ENCODE results near the gene GBP6. TPM values are rescaled to one million over a fixed set of nuclear protein-coding genes. Genes with fewer than 3 reads are reported as not detected.
"Not testable (repeated sequence)": the region's sequence is repeated elsewhere in the genome, so short reads cannot be mapped to it uniquely, and the experiment has no call there.

The GBP6 gene
- polyA plus RNA-seq, 3 donors, result 0.01 to 0.59 (median 0.22) TPM

GRCh38 chr1:89364954-89365550 lies 1.2 kb downstream of the GBP6 start:
- no peak overlapping the region for H3K27ac ChIP-seq (ENCODE audit: low read depth, low read length)
- WGBS, 3 donors, result 81 to 87% (median 83%) methylated on average over 9 of the region's 9 CpGs

GRCh38 chr1:89367221-89367620 lies 3.4 kb downstream of the GBP6 start:
- 52 to 81% (median 80%) methylated on average over 1 of the region's 1 CpG for WGBS, 3 donors
- H3K27ac ChIP-seq (ENCODE audit: low read depth, low read length), result no peak overlapping the region

- 88 to 96% (median 90%) methylated on average over 8 of the region's 8 CpGs for WGBS, 3 donors
- no peak overlapping the region for H3K27ac ChIP-seq (ENCODE audit: low read depth, low read length)
These were observed 5.5 kb downstream of the GBP6 start for GRCh38 chr1:89369331-89369730.

GRCh38 chr1:89373810-89374209 lies 10.0 kb downstream of the GBP6 start:
- 87 to 89% (median 89%) methylated on average over 4 of the region's 4 CpGs for WGBS, 3 donors
- not testable (repeated sequence) for H3K27ac ChIP-seq (ENCODE audit: low read depth, low read length)

- H3K27ac ChIP-seq (ENCODE audit: low read depth, low read length), result no peak overlapping the region
These were observed 14.1 kb downstream of the GBP6 start for GRCh38 chr1:89378001-89378400.

- 76 to 94% (median 89%) methylated on average over 6 of the region's 6 CpGs for WGBS, 3 donors
- no peak overlapping the region for H3K27ac ChIP-seq (ENCODE audit: low read depth, low read length)
These were observed 17.8 kb downstream of the GBP6 start for GRCh38 chr1:89381618-89382017.

GRCh38 chr1:89382479-89382878 lies 18.6 kb downstream of the GBP6 start:
- H3K27ac ChIP-seq (ENCODE audit: low read depth, low read length), result no peak overlapping the region

- no peak overlapping the region for H3K27ac ChIP-seq (ENCODE audit: low read depth, low read length)
- WGBS, 3 donors, result 49 to 86% (median 84%) methylated on average over 3 of the region's 3 CpGs
These were observed 19.3 kb downstream of the GBP6 start for GRCh38 chr1:89383185-89383584.

GRCh38 chr1:89390707-89391106 lies 26.8 kb downstream of the GBP6 start:
- WGBS, 3 donors, result 76 to 96% (median 94%) methylated on average over 2 of the region's 2 CpGs
- H3K27ac ChIP-seq (ENCODE audit: low read depth, low read length), result no peak overlapping the region

GRCh38 chr1:89391686-89392085 lies 27.8 kb downstream of the GBP6 start:
- WGBS, 3 donors, result 48 to 92% (median 59%) methylated on average over 1 of the region's 1 CpG
- H3K27ac ChIP-seq (ENCODE audit: low read depth, low read length), result no peak overlapping the region

- WGBS, 3 donors, result 82 to 91% (median 88%) methylated on average over 3 of the region's 3 CpGs
- H3K27ac ChIP-seq (ENCODE audit: low read depth, low read length), result no peak overlapping the region
These were observed 31.0 kb downstream of the GBP6 start for GRCh38 chr1:89394851-89395250.

- H3K27ac ChIP-seq (ENCODE audit: low read depth, low read length), result no peak overlapping the region
These were observed 33.0 kb downstream of the GBP6 start for GRCh38 chr1:89396902-89397301.

- WGBS, 3 donors, result 72 to 91% (median 86%) methylated on average over 11 of the region's 11 CpGs
- no peak overlapping the region for H3K27ac ChIP-seq (ENCODE audit: low read depth, low read length)
These were observed 41.5 kb downstream of the GBP6 start for GRCh38 chr1:89405275-89405929.

- H3K27ac ChIP-seq (ENCODE audit: low read depth, low read length), result no peak overlapping the region
- 0 to 18% (median 3%) methylated on average over 1 of the region's 1 CpG for WGBS, 3 donors
These were observed 43.5 kb downstream of the GBP6 start for GRCh38 chr1:89407360-89407759.

- WGBS, 3 donors, result 11 to 50% (median 16%) methylated on average over 2 of the region's 2 CpGs
- H3K27ac ChIP-seq (ENCODE audit: low read depth, low read length), result not testable (repeated sequence)
These were observed 43.9 kb downstream of the GBP6 start for GRCh38 chr1:89407768-89408167.

- H3K27ac ChIP-seq (ENCODE audit: low read depth, low read length), result no peak overlapping the region
- WGBS, 3 donors, result 80 to 89% (median 81%) methylated on average over 3 of the region's 3 CpGs
These were observed 61.2 kb downstream of the GBP6 start for GRCh38 chr1:89425056-89425455.

- no peak overlapping the region for H3K27ac ChIP-seq (ENCODE audit: low read depth, low read length)
- 86 to 90% (median 88%) methylated on average over 6 of the region's 6 CpGs for WGBS, 3 donors
These were observed 65.2 kb downstream of the GBP6 start for GRCh38 chr1:89429062-89429461.

- not testable (repeated sequence) for H3K27ac ChIP-seq (ENCODE audit: low read depth, low read length)
- WGBS, 3 donors, result 83 to 84% (median 83%) methylated on average over 2 of the region's 4 CpGs
These were observed 65.8 kb downstream of the GBP6 start for GRCh38 chr1:89429681-89430080.

- no peak overlapping the region for H3K27ac ChIP-seq (ENCODE audit: low read depth, low read length)
- 76 to 93% (median 92%) methylated on average over 4 of the region's 4 CpGs for WGBS, 3 donors
These were observed 69.6 kb downstream of the GBP6 start for GRCh38 chr1:89433421-89433820.

- 81 to 90% (median 84%) methylated on average over 8 to 9 of the region's 9 CpGs for WGBS, 3 donors
- not testable (repeated sequence) for H3K27ac ChIP-seq (ENCODE audit: low read depth, low read length)
These were observed 70.4 kb downstream of the GBP6 start for GRCh38 chr1:89434058-89434780.
